ENCODE measurements around the gene ZNF48.

GRCh38 chr16:30356401-30357084 lies 38.7 kb upstream of the ZNF48 start:
- TF ChIP-seq ISL1 (CRISPR knock-in tag; IDR thresholded peaks at IDR 0.05): no peak
- no peak for TF ChIP-seq ZFP30 (CRISPR knock-in tag; IDR thresholded peaks at IDR 0.05)
- no peak for TF ChIP-seq PATZ1 (CRISPR knock-in tag; IDR thresholded peaks at IDR 0.05; ENCODE audit: borderline replicate concordance)
- no peak for TF ChIP-seq ZNF565 (CRISPR knock-in tag; conservative IDR thresholded peaks at IDR 0.05; ENCODE audit: low read depth)

Data from SK-N-SH treated with all-trans-retinoic acid at 6 μM for 48 hours (cell line).